ENCODE data around the gene VSIG10. TPM values are rescaled to one million over a fixed set of nuclear protein-coding genes. Genes with fewer than 3 reads are reported as not detected.

Gene VSIG10
- total RNA-seq: 5.4 and 8.5 TPM in 2 replicates

GRCh38 chr12:118103601-118104382 lies at the start of gene VSIG10:
TSS of gene VSIG10 (minus strand) at chr12:118104011. CDS start at chr12:118103671, 340 bp downstream.

GRCh38 chr12:118135788-118136558 lies 32.2 kb upstream of the VSIG10 start, which contains the start of gene PEBP1:
TSS of gene PEBP1 (plus strand) at chr12:118136124. CDS start at chr12:118136210, 86 bp downstream.

GRCh38 chr12:118061011-118061872 lies 42.6 kb downstream of the VSIG10 start, which contains the start of gene WSB2:
TSS of gene WSB2 (minus strand) at chr12:118061179. CDS start at chr12:118061048, 131 bp downstream.

GRCh38 chr12:118016424-118017264 lies 87.2 kb downstream of the VSIG10 start, which contains the start of gene RFC5:
TSS of gene RFC5 (plus strand) at chr12:118016703. CDS start at chr12:118016828, 125 bp downstream.

Other genes starting within 250 kb of the VSIG10 start
- gene KSR2, start 135.0 kb downstream of the VSIG10 start, total RNA-seq: not detected in 2 replicates
- 20.2 and 36.9 TPM in 2 replicates for gene RFC5, start 87.3 kb downstream of the VSIG10 start, total RNA-seq
- 85.2 and 89.0 TPM in 2 replicates for gene WSB2, start 42.8 kb downstream of the VSIG10 start, total RNA-seq
- gene PEBP1, start 32.1 kb upstream of the VSIG10 start, total RNA-seq: 279 and 285 TPM in 2 replicates